Activated CD8-positive, alpha-beta memory T cell treated with anti-CD3 and anti-CD28 coated beads for 4 hours (primary cell): ENCODE data around the gene ZBTB37.
"Not testable (repeated sequence)": the region's sequence is repeated elsewhere in the genome, so short reads cannot be mapped to it uniquely, and the experiment has no call there.

Source experiments
- DNase-seq, 2 donors: peaks; one replicate each; pipeline ENCODE4 v3.0.0-alpha.2; 2020; ENCODE audit warnings: low read depth in 2 of 2

Gene ZBTB37

GRCh38 chr1:173868266-173869020 is at the start of gene ZBTB37:
Gene ZBTB37, plus strand, starts transcription at chr1:173868380. Its CDS starts 1,846 bp downstream, at chr1:173870226.
- DNase-seq: peak; percentile 84 to 89

DNA sequence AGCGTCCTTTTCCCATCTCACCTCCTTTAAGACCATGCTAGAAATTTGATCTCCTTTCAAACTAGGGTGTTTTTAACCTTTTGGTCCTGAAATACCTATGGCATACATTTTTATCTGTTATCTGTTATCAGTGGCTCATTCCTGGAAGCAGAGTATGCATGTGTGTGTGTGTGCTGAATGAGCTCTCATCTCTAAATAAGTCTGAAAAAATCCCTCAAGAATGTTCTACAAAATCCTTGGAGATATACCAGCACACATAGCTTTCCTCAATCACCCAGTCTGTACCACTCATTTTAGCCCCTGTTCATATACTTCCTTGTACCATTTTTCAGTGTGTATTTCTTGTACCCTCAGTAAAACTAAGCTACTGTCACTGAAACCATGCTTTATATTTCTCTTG is 49.7 kb upstream of the ZBTB37 start:
- no peak for DNase-seq

- no peak for DNase-seq
These were observed 46.5 kb upstream of the ZBTB37 start for GRCh38 chr1:173821680-173822079.

- no peak for DNase-seq
These were observed 44.3 kb upstream of the ZBTB37 start for GRCh38 chr1:173823781-173824314.

DNA sequence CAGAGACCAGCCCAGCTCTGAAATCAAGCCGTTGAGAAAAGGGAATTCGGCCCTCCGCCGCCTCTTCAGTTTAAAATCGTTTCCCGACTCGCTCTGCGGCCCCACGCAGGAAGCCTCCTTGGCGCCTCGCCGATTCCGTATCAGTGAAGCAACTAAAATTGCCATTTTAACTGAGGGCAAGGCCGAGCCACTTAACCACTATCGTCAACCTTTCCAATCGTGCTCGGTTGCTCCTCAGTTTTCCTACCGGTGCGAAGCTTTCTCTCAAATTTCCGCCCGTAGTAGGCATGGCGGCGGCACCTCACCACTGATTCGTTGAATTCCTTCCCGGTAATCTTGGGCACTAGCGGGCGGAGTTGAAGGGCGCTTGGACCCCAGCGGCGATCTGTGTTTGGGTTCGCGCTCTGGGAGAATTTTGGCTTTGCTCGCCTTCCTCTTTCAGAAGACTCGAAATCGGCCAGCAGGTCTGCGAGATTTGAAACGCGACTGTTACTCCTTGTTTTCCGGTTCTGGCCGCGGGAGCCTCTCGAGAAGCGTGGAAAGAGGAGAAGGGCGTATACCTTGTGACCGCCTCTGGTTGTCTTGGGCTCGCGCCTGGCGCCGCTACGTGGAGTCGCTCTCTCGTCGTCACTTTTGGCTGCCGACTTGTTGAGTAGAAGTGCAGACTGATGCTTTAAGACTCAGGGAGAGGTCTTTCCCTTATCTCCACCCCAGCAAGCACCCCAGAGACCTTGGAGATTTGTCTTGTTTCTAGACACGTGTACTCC is 43.7 kb upstream of the ZBTB37 start, which contains the start of the genes CENPL and DARS2:
Gene CENPL, minus strand, starts transcription at position 569 of the 767 bp plus-strand sequence. CDS start 13,584 bp downstream, outside the sequence.
Gene DARS2, plus strand, starts transcription at position 359 of the 767 bp plus-strand sequence. CDS start 557 bp downstream, outside the sequence.
- peak; percentile 72 to 85 for DNase-seq

- DNase-seq: no peak
These were observed 40.6 kb upstream of the ZBTB37 start for GRCh38 chr1:173827611-173828010.

DNA sequence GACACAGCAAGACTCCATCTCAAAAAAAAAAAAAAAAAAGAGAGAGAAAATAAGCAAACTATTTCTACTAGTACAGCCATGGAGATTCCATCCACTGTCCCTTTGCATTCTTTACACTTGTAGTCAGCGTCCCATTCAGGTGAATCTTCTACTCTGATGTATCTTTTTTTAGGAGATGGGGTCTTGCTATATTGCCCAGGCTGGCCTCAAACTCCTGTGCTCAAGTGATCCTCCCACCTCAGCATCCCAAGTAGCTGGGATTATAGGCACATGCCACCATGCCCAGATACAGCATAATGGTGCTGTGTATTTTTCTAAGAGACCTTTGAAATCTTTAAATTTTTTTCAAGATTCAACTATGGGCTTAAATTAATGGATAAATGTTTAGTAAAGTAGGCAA is 35.4 kb upstream of the ZBTB37 start:
- no peak for DNase-seq

- no peak for DNase-seq
These were observed 16.1 kb upstream of the ZBTB37 start for GRCh38 chr1:173852105-173852504.

DNA sequence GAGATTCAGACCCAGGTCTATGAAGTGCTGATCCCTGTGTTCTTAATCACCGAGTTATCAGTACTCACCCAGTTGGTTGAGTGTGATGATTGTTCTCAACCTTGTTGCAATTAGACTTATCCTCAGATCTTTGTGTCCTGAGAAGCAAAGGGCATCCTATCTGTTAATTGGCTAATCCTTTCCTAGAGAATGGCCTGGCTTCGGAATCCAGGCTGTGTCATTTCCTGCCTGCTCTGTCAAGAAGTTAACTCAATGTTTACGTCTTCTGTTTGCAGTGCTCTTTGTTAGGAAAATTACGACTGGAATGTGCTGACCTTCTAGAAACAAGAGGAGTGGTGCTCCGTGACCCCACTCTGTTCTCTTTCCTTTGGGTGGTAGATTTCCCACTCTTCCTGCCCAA is 15.1 kb upstream of the ZBTB37 start:
- no peak for DNase-seq

- DNase-seq: no peak
These were observed 12.2 kb upstream of the ZBTB37 start for GRCh38 chr1:173856014-173856413.

DNA sequence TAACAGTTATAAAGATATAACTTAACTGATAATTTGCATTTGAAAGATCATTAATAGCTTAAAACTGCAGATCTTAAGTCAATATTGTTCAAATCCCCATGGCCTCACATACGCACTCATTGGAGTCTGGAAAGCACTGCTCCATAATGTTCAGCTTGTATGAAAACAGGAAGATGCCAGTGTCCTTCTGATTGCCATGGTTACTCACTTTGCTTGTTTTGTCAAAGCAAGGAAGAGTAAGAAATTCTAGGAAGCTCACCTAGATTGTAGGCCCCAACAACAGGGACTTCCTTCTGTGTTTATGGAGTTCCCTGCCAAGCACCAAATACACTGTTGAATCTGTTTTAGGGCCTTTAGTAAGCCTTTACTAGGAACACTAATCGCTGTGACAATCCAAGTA is 11.3 kb upstream of the ZBTB37 start:
- DNase-seq: no peak

GRCh38 chr1:173857363-173857917 is 10.7 kb upstream of the ZBTB37 start:
- DNase-seq: no peak

DNA sequence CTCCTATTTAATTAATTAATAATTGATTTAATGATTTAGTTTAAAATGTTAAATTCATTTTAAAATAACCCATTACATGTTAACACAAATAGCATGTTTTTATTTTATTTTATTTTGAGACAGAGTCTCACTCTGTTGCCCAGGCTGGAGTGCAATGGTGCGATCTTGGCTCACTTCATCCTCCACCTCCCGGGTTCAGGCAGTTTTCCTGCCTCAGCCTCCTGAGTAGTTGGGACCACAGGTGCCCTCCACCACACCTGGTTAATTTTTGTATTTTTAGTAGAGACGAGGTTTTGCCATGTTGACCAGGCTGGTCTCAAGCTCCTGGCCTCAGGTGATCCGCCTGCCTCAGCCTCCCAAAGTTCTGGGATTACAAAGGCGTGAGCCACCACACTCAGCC is 8.6 kb upstream of the ZBTB37 start:
- not testable (repeated sequence) for DNase-seq

GRCh38 chr1:173860065-173860464 is 8.1 kb upstream of the ZBTB37 start:
- DNase-seq: no peak

DNA sequence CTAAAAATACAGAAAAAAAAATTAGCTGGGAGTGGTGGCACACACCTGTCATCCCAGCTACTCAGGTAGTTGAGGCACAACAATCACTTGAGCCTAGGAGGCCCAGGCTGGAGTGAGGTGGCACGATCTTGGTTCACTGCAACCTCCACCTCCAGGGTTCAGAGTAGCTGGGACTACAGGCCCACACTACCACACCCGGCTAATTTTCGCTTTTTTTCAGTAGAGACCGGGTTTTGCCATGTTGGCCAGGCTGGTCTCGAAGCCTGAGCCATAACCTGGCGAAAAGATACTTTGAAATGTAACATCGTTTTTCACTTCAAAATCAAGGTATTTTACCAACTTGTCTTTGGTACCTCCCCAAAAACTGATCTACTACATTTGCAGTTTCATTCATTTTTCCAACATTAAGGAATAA is 6.4 kb upstream of the ZBTB37 start:
- no peak for DNase-seq

DNA sequence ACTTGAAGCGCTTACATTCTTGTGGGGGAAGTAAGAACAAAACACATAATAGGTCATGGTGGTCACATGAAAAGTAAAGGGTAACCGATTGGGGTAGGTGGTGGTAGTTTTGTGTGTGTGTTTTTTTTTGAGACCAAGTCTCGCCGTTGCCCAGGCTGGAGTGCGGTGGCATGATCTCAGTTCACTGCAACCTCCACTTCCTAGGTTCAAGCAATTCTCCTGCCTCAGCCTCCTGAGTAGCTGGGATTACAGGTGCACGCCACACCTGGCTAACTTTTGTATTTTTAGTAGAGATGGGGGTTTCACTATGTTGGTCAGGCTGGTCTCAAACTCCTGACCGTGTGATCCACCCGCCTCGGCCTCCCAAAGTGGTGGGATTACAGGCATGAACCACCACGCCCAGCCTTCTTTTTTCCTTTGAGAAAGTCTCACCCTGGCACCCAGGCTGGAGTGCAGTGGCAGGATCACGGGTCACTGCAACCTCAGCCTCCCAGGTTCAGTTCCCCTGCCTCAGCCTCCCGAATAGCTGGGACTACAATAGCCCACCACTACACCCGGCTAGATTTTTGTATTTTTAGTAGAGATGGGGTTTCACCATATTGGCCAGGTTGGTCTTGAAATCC is 5.9 kb upstream of the ZBTB37 start:
- not testable (repeated sequence) for DNase-seq

GRCh38 chr1:173862769-173863223 is 5.4 kb upstream of the ZBTB37 start:
- no peak for DNase-seq

- DNase-seq: no peak
These were observed 4.7 kb upstream of the ZBTB37 start for GRCh38 chr1:173863224-173864161.

- DNase-seq: no peak
These were observed 3.9 kb upstream of the ZBTB37 start for GRCh38 chr1:173864179-173864867.
